ENCODE results near the gene GTF2F2.

GTF2F2 gene

DNA sequence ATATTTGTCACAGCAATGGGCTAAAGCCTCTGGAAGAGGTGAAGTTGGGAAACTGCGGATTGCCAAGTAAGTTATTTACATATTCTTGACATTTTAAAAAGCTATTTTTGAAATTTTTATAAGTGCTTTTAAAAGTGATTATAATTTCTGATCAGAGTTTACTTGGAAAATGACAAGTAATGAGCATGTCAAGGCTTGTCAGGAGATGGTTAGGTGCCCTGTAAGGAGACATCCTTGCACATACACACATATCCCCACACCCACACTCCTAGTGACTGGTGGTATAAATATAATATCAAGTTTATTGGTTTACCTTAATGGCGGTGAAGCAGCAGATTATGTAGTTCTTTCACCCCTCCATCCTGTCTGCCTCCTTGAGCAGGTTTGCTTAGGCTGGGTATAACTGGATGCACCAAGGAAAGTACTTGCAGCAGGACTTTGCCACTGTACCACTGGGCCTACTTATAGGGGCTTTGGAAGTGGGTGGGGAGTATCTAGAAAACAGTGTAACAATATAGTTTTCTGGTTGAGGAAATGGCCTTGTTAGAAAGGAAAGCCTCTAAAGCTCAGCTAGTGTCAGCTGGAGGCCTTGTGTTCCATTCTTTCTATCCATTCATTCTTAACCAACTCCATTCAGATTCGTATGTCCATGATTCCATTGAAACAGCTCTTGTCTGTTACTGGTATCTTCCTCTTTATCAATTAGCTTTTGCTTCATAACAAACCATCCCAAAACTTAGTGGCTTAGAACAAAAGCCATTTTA, 16.6 kb downstream of the GTF2F2 start:
- no peaks in the 10 kb centered on the region for H3K27me3 ChIP-seq (ENCODE audit: control insufficient read depth, insufficient read depth, low read length)
- no peak overlapping the region for H3K27ac ChIP-seq (ENCODE audit: low read depth, low read length)
- no peaks in the 10 kb centered on the region for H3K36me3 ChIP-seq (ENCODE audit: control insufficient read depth, insufficient read depth, low read length)
- no peak overlapping the region for H3K4me3 ChIP-seq (ENCODE audit: low read length)
- H3K4me1 ChIP-seq (ENCODE audit: control insufficient read depth, insufficient read depth, low read length) = no peaks in the 10 kb centered on the region
- no peak overlapping the region for H3K9ac ChIP-seq (ENCODE audit: low read length)

GRCh38 chr13:45137526-45137925, 17.2 kb downstream of the GTF2F2 start:
- Histone ChIP-seq H3K9ac (ENCODE audit: low read length) (no peak overlapping the region), H3K36me3 (ENCODE audit: control insufficient read depth, insufficient read depth, low read length) (no peaks in the 10 kb centered on the region), H3K27me3 (ENCODE audit: control insufficient read depth, insufficient read depth, low read length) (no peaks in the 10 kb centered on the region), H3K4me1 (ENCODE audit: control insufficient read depth, insufficient read depth, low read length) (no peaks in the 10 kb centered on the region), H3K27ac (ENCODE audit: low read depth, low read length) (no peak overlapping the region), H3K4me3 (ENCODE audit: low read length) (no peak overlapping the region)

DNA sequence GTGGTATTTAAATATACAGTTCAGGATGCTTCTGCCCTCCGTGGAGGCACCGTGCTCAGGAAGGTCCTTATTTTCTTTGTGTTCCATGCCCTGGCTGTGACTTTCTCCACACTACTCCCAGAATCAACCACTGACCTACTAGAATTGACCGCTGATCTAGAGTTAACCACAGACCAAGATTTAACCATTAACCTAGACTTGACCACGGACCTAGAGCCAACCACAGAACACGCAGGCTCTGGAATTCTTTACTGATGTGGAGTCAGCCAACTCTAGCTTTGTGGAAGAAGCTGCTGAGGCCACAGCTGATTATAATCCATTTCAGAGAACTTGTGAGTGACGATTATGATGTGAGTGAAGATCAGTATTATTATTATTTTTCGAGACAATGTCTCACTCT, 18.0 kb downstream of the GTF2F2 start:
- Histone ChIP-seq H3K36me3 (ENCODE audit: control insufficient read depth, insufficient read depth, low read length) (no peaks in the 10 kb centered on the region), H3K4me3 (ENCODE audit: low read length) (no peak overlapping the region), H3K27me3 (ENCODE audit: control insufficient read depth, insufficient read depth, low read length) (no peaks in the 10 kb centered on the region), H3K27ac (ENCODE audit: low read depth, low read length) (no peak overlapping the region), H3K4me1 (ENCODE audit: control insufficient read depth, insufficient read depth, low read length) (no peaks in the 10 kb centered on the region), H3K9ac (ENCODE audit: low read length) (no peak overlapping the region)

DNA sequence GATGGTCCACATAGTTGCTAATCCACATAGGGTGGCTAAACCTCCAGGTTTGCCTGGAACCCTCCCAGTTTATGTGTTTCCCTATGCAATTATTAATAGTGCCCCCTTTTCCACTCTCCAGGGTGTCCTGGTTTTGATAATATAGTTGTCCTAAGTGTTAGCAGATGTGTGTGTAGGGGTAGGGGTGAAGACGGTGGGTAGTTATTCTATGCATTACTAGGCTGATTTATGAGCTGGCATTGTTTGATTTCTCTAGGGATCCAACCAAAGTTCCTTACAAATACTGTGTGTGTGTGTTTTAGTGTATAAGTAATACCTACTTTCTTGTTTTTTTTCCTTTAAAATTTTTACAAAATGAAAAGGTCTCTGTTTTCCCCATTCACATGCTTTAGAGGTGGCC, 21.1 kb downstream of the GTF2F2 start:
- Histone ChIP-seq H3K27me3 (ENCODE audit: control insufficient read depth, insufficient read depth, low read length) (no peaks in the 10 kb centered on the region), H3K9ac (ENCODE audit: low read length) (no peak overlapping the region), H3K4me1 (ENCODE audit: control insufficient read depth, insufficient read depth, low read length) (no peaks in the 10 kb centered on the region), H3K4me3 (ENCODE audit: low read length) (no peak overlapping the region), H3K36me3 (ENCODE audit: control insufficient read depth, insufficient read depth, low read length) (no peaks in the 10 kb centered on the region), H3K27ac (ENCODE audit: low read depth, low read length) (no peak overlapping the region)

- no peak overlapping the region for H3K27ac ChIP-seq (ENCODE audit: low read depth, low read length)
- H3K4me3 ChIP-seq (ENCODE audit: low read length) = no peak overlapping the region
- no peaks in the 10 kb centered on the region for H3K27me3 ChIP-seq (ENCODE audit: control insufficient read depth, insufficient read depth, low read length)
- no peaks in the 10 kb centered on the region for H3K36me3 ChIP-seq (ENCODE audit: control insufficient read depth, insufficient read depth, low read length)
- no peak overlapping the region for H3K9ac ChIP-seq (ENCODE audit: low read length)
- no peaks in the 10 kb centered on the region for H3K4me1 ChIP-seq (ENCODE audit: control insufficient read depth, insufficient read depth, low read length)
Observed at GRCh38 chr13:45142440-45143345, 22.4 kb downstream of the GTF2F2 start.

DNA sequence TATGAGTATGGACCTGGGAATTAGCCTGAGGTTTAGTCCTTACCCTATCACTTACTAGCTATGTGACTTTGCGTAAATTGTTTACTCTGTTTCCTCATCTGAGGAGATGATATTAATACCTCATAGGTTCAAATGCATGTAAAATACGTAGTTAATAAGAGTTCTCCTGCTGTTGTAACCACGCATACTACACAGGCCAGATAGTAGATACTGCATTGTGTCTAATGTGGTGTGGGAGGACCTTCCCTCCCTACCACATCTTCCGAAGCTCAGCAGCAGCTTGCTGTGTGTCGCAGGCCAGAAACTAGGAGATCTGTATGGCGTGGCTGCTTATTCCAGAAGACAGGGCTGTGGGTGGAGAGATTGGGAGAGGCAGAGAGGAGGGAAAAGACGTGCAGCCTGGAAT, 23.0 kb downstream of the GTF2F2 start:
- H3K36me3 ChIP-seq (ENCODE audit: control insufficient read depth, insufficient read depth, low read length) = no peaks in the 10 kb centered on the region
- H3K4me3 ChIP-seq (ENCODE audit: low read length) = no peak overlapping the region
- no peak overlapping the region for H3K9ac ChIP-seq (ENCODE audit: low read length)
- H3K27me3 ChIP-seq (ENCODE audit: control insufficient read depth, insufficient read depth, low read length) = no peaks in the 10 kb centered on the region
- no peak overlapping the region for H3K27ac ChIP-seq (ENCODE audit: low read depth, low read length)
- no peaks in the 10 kb centered on the region for H3K4me1 ChIP-seq (ENCODE audit: control insufficient read depth, insufficient read depth, low read length)

DNA sequence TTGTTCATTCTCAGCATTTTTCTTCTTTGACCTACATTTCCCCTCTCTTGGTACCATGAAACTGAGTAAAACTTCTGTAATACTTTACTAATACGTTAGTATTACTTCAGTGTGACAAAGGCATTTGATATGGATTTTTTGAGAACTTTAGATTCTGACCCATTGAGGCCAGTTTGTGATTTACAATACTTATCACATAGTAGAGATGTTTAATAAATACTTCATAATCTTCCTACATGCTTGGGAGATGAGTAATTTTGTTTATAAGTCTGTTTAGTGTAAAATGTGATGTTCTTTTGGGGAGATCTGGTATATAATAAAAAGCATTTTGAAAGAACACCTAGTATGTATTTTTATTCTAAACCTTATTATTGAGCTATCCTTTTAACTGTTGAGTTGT, 29.7 kb downstream of the GTF2F2 start:
- Histone ChIP-seq H3K27me3 (ENCODE audit: control insufficient read depth, insufficient read depth, low read length) (no peaks in the 10 kb centered on the region), H3K27ac (ENCODE audit: low read depth, low read length) (no peak overlapping the region), H3K36me3 (ENCODE audit: control insufficient read depth, insufficient read depth, low read length) (no peaks in the 10 kb centered on the region), H3K9ac (ENCODE audit: low read length) (no peak overlapping the region), H3K4me1 (ENCODE audit: control insufficient read depth, insufficient read depth, low read length) (no peaks in the 10 kb centered on the region), H3K4me3 (ENCODE audit: low read length) (no peak overlapping the region)

DNA sequence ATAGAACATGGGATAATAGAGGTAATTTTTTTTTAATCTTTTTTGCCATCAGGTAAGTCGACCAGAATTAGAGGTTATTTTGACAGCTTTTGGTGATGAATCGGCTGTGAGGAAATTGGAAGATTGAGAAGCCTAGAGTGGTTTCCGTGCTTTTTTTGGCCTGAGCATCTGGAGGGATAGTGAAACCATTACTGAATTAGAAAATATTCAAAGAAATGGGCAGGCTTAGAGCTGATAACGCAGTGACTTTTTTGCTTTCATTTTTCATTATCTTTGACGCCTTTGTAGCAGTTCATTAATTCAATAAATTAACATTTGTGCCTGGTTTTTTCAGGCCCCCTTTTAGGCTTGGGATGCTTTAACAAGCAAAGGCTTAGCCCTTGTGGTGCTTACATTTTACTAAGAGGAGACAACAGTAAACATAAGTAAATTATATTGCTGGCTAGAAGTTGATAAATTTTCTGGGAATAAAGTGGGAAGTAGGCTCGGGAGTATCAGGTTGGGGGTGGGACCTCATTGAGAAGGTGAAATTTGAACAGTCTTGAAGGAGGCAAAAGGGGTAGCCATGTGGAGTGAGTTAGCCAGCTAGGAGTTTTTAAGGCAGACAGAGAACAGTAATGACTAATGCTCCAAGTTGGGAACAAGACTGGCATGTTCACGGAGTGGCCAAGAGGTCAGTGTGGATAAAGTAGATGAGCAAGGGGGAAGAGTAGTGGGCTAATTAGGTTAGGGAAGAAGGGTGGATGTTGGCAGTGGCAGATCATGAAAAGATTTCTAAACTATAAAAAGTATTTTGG, 36.5 kb downstream of the GTF2F2 start:
- Histone ChIP-seq H3K4me1 (ENCODE audit: control insufficient read depth, insufficient read depth, low read length) (no peaks in the 10 kb centered on the region), H3K27ac (ENCODE audit: low read depth, low read length) (no peak overlapping the region), H3K4me3 (ENCODE audit: low read length) (no peak overlapping the region), H3K27me3 (ENCODE audit: control insufficient read depth, insufficient read depth, low read length) (no peaks in the 10 kb centered on the region), H3K36me3 (ENCODE audit: control insufficient read depth, insufficient read depth, low read length) (no peaks in the 10 kb centered on the region), H3K9ac (ENCODE audit: low read length) (no peak overlapping the region)

GRCh38 chr13:45162194-45162593, 41.9 kb downstream of the GTF2F2 start:
- H3K4me1 ChIP-seq (ENCODE audit: control insufficient read depth, insufficient read depth, low read length) = peaks cover 8% of the 10 kb centered on the region
- H3K9ac ChIP-seq (ENCODE audit: low read length) = no peak overlapping the region
- no peaks in the 10 kb centered on the region for H3K27me3 ChIP-seq (ENCODE audit: control insufficient read depth, insufficient read depth, low read length)
- no peak overlapping the region for H3K4me3 ChIP-seq (ENCODE audit: low read length)
- H3K36me3 ChIP-seq (ENCODE audit: control insufficient read depth, insufficient read depth, low read length) = no peaks in the 10 kb centered on the region
- peak overlapping the region; percentile 65 for H3K27ac ChIP-seq (ENCODE audit: low read depth, low read length)

GRCh38 chr13:45162821-45163220, 42.5 kb downstream of the GTF2F2 start:
- Histone ChIP-seq H3K36me3 (ENCODE audit: control insufficient read depth, insufficient read depth, low read length) (no peaks in the 10 kb centered on the region), H3K27ac (ENCODE audit: low read depth, low read length) (peak overlapping the region; percentile 65), H3K4me3 (ENCODE audit: low read length) (no peak overlapping the region), H3K27me3 (ENCODE audit: control insufficient read depth, insufficient read depth, low read length) (no peaks in the 10 kb centered on the region), H3K4me1 (ENCODE audit: control insufficient read depth, insufficient read depth, low read length) (peaks cover 8% of the 10 kb centered on the region), H3K9ac (ENCODE audit: low read length) (no peak overlapping the region)

GRCh38 chr13:45166858-45167257, 46.5 kb downstream of the GTF2F2 start:
- no peaks in the 10 kb centered on the region for H3K27me3 ChIP-seq (ENCODE audit: control insufficient read depth, insufficient read depth, low read length)
- no peak overlapping the region for H3K9ac ChIP-seq (ENCODE audit: low read length)
- H3K4me1 ChIP-seq (ENCODE audit: control insufficient read depth, insufficient read depth, low read length) = peaks cover 8% of the 10 kb centered on the region
- no peak overlapping the region for H3K4me3 ChIP-seq (ENCODE audit: low read length)
- H3K36me3 ChIP-seq (ENCODE audit: control insufficient read depth, insufficient read depth, low read length) = no peaks in the 10 kb centered on the region
- H3K27ac ChIP-seq (ENCODE audit: low read depth, low read length) = no peak overlapping the region
